ENCODE measurements around the gene FPR3.
"Not testable (repeated sequence)": the region's sequence is repeated elsewhere in the genome, so short reads cannot be mapped to it uniquely, and the experiment has no call there.

Gene FPR3

GRCh38 chr19:51784109-51784785, 10.7 kb upstream of the FPR3 start:
- FAIRE-seq, result no peak

- no peak for FAIRE-seq
Observed at GRCh38 chr19:51784922-51785690, 9.9 kb upstream of the FPR3 start.

- no peak for FAIRE-seq
Observed at GRCh38 chr19:51786646-51787494, 8.1 kb upstream of the FPR3 start.

- no peak for FAIRE-seq
Observed at GRCh38 chr19:51788029-51788428, 6.9 kb upstream of the FPR3 start.

GRCh38 chr19:51789061-51789795, 5.7 kb upstream of the FPR3 start:
- no peak for FAIRE-seq

- FAIRE-seq, result no peak
Observed at GRCh38 chr19:51792932-51793331, 2.0 kb upstream of the FPR3 start.

- FAIRE-seq, result no peak
Observed at GRCh38 chr19:51793994-51794393, 963 bp upstream of the FPR3 start.

- FAIRE-seq, result no peak
Observed at GRCh38 chr19:51796195-51796679, 1.3 kb downstream of the FPR3 start.

- FAIRE-seq, result no peak
Observed at GRCh38 chr19:51797480-51797879, 2.5 kb downstream of the FPR3 start.

GRCh38 chr19:51798062-51798461, 3.1 kb downstream of the FPR3 start:
- FAIRE-seq, result no peak

- FAIRE-seq, result no peak
Observed at GRCh38 chr19:51799034-51799773, 4.2 kb downstream of the FPR3 start.

- no peak for FAIRE-seq
Observed at GRCh38 chr19:51799774-51800472, 5.0 kb downstream of the FPR3 start.

- FAIRE-seq, result no peak
Observed at GRCh38 chr19:51800473-51801244, 5.7 kb downstream of the FPR3 start.

- FAIRE-seq, result no peak
Observed at GRCh38 chr19:51802775-51803174, 7.8 kb downstream of the FPR3 start.

- FAIRE-seq, result no peak
Observed at GRCh38 chr19:51803519-51803918, 8.6 kb downstream of the FPR3 start.

- no peak for FAIRE-seq
Observed at GRCh38 chr19:51803967-51804366, 9.0 kb downstream of the FPR3 start.

- not testable (repeated sequence) for FAIRE-seq
Observed at GRCh38 chr19:51804789-51805188, 9.8 kb downstream of the FPR3 start.

GRCh38 chr19:51805396-51805795, 10.4 kb downstream of the FPR3 start:
- not testable (repeated sequence) for FAIRE-seq

- not testable (repeated sequence) for FAIRE-seq
Observed at GRCh38 chr19:51806571-51806970, 11.6 kb downstream of the FPR3 start.

- FAIRE-seq, result no peak
Observed at GRCh38 chr19:51807111-51807701, 12.2 kb downstream of the FPR3 start.

Measured in endometrium (tissue), 2 donors.